SK-N-SH (cell line): ENCODE data around the gene BCL2L11.

ENCODE experiments used
- CTCF ChIP-seq: fragments of 200-600 bp; sonication (generic); IDR thresholded peaks from 2 replicates; pipeline ENCODE4 v1.6.1; 2017; ENCODE audit warnings: antibody characterized with exemption, mild to moderate bottlenecking, moderate library complexity
- EP300 ChIP-seq, 2 experiments: IDR thresholded peaks; 2 replicates each; pipeline versions ENCODE4 v1.4.0 to v1.6.1; 2012; ENCODE audit warnings: borderline replicate concordance in 1 of 2, low read depth in 1 of 2, low read length in 1 of 2
- FOXJ3 ChIP-seq: sonication (generic); formaldehyde crosslinking; IDR thresholded peaks from 2 replicates; pipeline ENCODE4 v1.5.1; 2020; ENCODE audit warnings: mild to moderate bottlenecking, missing genetic modification reagents
- FOXM1 ChIP-seq: IDR thresholded peaks from 2 replicates; pipeline ENCODE4 v1.4.0; 2012; ENCODE audit warnings: low read depth, mild to moderate bottlenecking
- MXI1 ChIP-seq: IDR thresholded peaks from 2 replicates; pipeline ENCODE4 v1.6.1; 2012; ENCODE audit warnings: mild to moderate bottlenecking, low read depth, low read length, improper control_type of control experiment
- POLR2AphosphoS5 ChIP-seq: IDR thresholded peaks from 2 replicates; pipeline ENCODE4 v1.6.1; 2012; ENCODE audit warnings: low read depth, low read length
- RAD21 ChIP-seq: IDR thresholded peaks from 2 replicates; pipeline ENCODE4 v1.6.1; 2012; ENCODE audit warnings: mild to moderate bottlenecking, low read length
- REST ChIP-seq: IDR thresholded peaks from 2 replicates; pipeline ENCODE4 v1.6.1; 2012; ENCODE audit warnings: mild to moderate bottlenecking, low read depth, low read length, moderate library complexity
- RFX5 ChIP-seq: IDR thresholded peaks from 2 replicates; pipeline ENCODE4 v1.6.1; 2012; ENCODE audit warnings: mild to moderate bottlenecking, improper control_type of control experiment, low read length
- SMC3 ChIP-seq: IDR thresholded peaks from 2 replicates; pipeline ENCODE4 v1.6.1; 2012; ENCODE audit warnings: low read depth, low read length, improper control_type of control experiment
- TAF1 ChIP-seq: IDR thresholded peaks from 2 replicates; pipeline ENCODE4 v1.6.1; 2012; ENCODE audit warnings: low read depth, mild to moderate bottlenecking, low read length, moderate library complexity, borderline replicate concordance
- TCF12 ChIP-seq: IDR thresholded peaks from 2 replicates; pipeline ENCODE4 v1.4.0; 2012
- TF ChIP-seq, protein P1 (sequence below): IDR thresholded peaks from 2 replicates; pipeline ENCODE4 v1.4.0; 2012; ENCODE audit warnings: low read depth

DNA sequence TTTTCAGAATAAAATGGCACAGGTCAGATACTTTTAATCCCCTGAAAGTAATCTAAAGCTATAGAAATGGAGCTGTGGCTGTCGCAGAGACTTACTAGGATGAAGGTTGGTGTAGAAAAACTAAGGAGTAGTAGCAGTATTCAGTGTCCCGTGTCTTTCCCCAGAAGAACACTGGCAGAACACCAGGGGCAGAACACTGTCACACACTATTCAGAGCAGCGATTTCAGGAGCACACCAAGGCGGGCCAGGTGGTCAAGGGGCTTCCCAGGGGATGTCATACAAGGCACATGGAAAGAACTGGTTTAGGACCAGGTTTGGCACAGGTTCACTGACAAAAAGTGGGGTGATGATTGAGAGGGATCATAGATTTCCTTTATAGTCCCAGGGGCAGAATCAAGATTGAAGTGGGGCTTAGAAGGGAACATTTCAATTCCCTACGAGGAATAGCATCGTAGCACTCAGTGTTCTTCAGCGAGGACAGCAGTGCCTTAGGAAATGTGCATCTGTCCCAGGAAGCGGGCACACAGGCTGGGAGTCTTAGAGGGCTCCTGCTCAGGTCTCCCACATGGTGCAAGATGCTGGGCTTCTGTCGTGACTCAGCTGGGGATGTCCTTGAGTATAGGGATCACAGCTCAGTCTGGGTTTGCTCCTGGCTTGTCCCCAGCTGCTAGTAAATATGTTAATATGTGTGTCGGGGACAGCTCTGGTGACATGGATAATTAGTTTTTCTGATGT, 22.6 kb downstream of the BCL2L11 start:
- TF ChIP-seq, protein P1, sequence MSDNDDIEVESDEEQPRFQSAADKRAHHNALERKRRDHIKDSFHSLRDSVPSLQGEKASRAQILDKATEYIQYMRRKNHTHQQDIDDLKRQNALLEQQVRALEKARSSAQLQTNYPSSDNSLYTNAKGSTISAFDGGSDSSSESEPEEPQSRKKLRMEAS = no peak
- no peak for TF ChIP-seq FOXM1
- TF ChIP-seq CTCF = no peak
- no peak for TF ChIP-seq FOXJ3 (CRISPR knock-in tag)
- no peak for TF ChIP-seq REST
- TF ChIP-seq EP300 (IDR thresholded peaks at IDR 0.05; ENCODE audit: borderline replicate concordance in 1 of 2, low read depth in 1 of 2, low read length in 1 of 2) = no peak
- TF ChIP-seq TAF1 = no peak
- TF ChIP-seq POLR2AphosphoS5 = no peak
- no peak for TF ChIP-seq RFX5
- no peak for TF ChIP-seq MXI1
- TF ChIP-seq SMC3 = no peak
- no peak for TF ChIP-seq TCF12
- TF ChIP-seq RAD21 = no peak
